ENCODE results near the gene NFYB. TPM values are rescaled to one million over a fixed set of nuclear protein-coding genes. Genes with fewer than 3 reads are reported as not detected.

The NFYB gene
- total and polyA plus RNA-seq, 2 donors (not counting 1 experiment from before 2014, with no cell fraction given): 11.7 to 27.2 TPM

DNA sequence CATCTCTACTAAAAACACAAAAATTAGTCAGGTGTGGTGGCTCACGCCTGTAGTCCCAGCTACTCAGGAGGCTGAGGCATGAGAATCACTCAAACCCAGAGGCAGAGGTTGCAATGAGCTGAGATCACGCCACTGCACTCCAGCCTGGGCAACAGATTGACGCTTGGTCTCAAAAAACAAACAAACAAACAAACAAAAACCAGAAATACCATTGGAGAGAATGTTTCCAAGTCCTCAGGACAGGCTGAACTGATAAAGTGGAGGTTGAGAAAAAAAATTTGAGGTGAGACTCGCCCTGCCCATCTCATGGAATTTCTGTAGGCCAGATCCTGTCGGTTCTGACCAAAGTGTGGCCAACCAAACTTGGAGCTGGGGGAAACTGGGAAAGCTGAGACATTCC is 30.6 kb upstream of the NFYB start:
- no peaks in the 10 kb centered on the region for H4K20me1 ChIP-seq (ENCODE audit: control insufficient read depth, insufficient read depth, low read length, poor library complexity, severe bottlenecking)
- intact Hi-C loops (cut with micrococcal nuclease): no loop called here

GRCh38 chr12:104167519-104168458 is 29.8 kb upstream of the NFYB start:
- Histone ChIP-seq H3K27ac (ENCODE audit: low read length in 2 of 2) (no peak overlapping the region), H3K4me3 (ENCODE audit: control extremely low read depth in 1 of 5, extremely low read depth in 1 of 5, insufficient read depth in 1 of 5, low read depth in 2 of 5, low read length in 4 of 5) (no peak overlapping the region), H3K36me3 (replicated peaks in 1 of 2; ENCODE audit: control extremely low read depth in 1 of 2, control insufficient read depth in 1 of 2, extremely low read depth in 1 of 2, insufficient read depth in 2 of 2, low read length in 1 of 2) (no peaks in the 10 kb centered on the region), H3K9me3 (ENCODE audit: control extremely low read depth in 1 of 3, control insufficient read depth in 2 of 3, insufficient read depth in 1 of 3, low read length in 2 of 3) (peaks cover 0 to 5% (median 0%) of the 10 kb centered on the region in 3 donors), H3K4me2 (replicated peaks; ENCODE audit: low read depth, low read length, poor library complexity, severe bottlenecking) (no peak overlapping the region), H4K20me1 (ENCODE audit: control insufficient read depth, insufficient read depth, low read length, poor library complexity, severe bottlenecking) (no peaks in the 10 kb centered on the region), H3K9ac (ENCODE audit: low read length) (no peak overlapping the region), H3K4me1 (ENCODE audit: control insufficient read depth in 2 of 2, insufficient read depth in 2 of 2, low read length in 2 of 2) (no peaks in the 10 kb centered on the region), H2AFZ (ENCODE audit: insufficient read depth, low read depth, low read length, poor library complexity, severe bottlenecking) (no peak overlapping the region), H3K27me3 (replicated peaks in 1 of 4; ENCODE audit: control extremely low read depth in 1 of 4, control insufficient read depth in 3 of 4, insufficient read depth in 4 of 4, low read length in 3 of 4) (peaks cover 0 to 6% (median 0%) of the 10 kb centered on the region in 4 experiments), H3K79me2 (ENCODE audit: control insufficient read depth, insufficient read depth, low read length) (no peaks in the 10 kb centered on the region)
- no peaks in the 10 kb centered on the region for H3K4me1 Mint-ChIP-seq
- H3K27ac Mint-ChIP-seq: no peak overlapping the region
- DNase-seq: no peak
- ChIA-PET POLR2A (no interaction called here), CTCF (no interaction called here)
- ATAC-seq (ENCODE audit: low read depth): no peak
- 100% methylated on average over 2 of the region's 5 CpGs for WGBS (ENCODE audit: insufficient coverage)
- TF ChIP-seq, protein P1, sequence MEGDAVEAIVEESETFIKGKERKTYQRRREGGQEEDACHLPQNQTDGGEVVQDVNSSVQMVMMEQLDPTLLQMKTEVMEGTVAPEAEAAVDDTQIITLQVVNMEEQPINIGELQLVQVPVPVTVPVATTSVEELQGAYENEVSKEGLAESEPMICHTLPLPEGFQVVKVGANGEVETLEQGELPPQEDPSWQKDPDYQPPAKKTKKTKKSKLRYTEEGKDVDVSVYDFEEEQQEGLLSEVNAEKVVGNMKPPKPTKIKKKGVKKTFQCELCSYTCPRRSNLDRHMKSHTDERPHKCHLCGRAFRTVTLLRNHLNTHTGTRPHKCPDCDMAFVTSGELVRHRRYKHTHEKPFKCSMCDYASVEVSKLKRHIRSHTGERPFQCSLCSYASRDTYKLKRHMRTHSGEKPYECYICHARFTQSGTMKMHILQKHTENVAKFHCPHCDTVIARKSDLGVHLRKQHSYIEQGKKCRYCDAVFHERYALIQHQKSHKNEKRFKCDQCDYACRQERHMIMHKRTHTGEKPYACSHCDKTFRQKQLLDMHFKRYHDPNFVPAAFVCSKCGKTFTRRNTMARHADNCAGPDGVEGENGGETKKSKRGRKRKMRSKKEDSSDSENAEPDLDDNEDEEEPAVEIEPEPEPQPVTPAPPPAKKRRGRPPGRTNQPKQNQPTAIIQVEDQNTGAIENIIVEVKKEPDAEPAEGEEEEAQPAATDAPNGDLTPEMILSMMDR (IDR thresholded peaks at IDR 0.05): no peak
- TF ChIP-seq EZH2 (IDR thresholded peaks at IDR 0.05; ENCODE audit: borderline replicate concordance, insufficient read depth, low read depth, low read length, poor library complexity, severe bottlenecking): no peak
- intact Hi-C loops (cut with micrococcal nuclease): no loop called here
- H3K4me3 Mint-ChIP-seq: no peak overlapping the region
- no peaks in the 10 kb centered on the region for H3K9me3 Mint-ChIP-seq (ENCODE audit: insufficient read depth)
- peaks cover 16% of the 10 kb centered on the region for H3K27me3 Mint-ChIP-seq

More for the DNA sequence above, 30.6 kb upstream of the NFYB start:
- Histone ChIP-seq H3K4me3 (ENCODE audit: control extremely low read depth in 1 of 5, extremely low read depth in 1 of 5, insufficient read depth in 1 of 5, low read depth in 2 of 5, low read length in 4 of 5) (no peak overlapping the region), H3K9ac (ENCODE audit: low read length) (no peak overlapping the region), H2AFZ (ENCODE audit: insufficient read depth, low read depth, low read length, poor library complexity, severe bottlenecking) (no peak overlapping the region), H3K27me3 (replicated peaks in 1 of 4; ENCODE audit: control extremely low read depth in 1 of 4, control insufficient read depth in 3 of 4, insufficient read depth in 4 of 4, low read length in 3 of 4) (peaks cover 0 to 3% (median 0%) of the 10 kb centered on the region in 4 experiments), H3K9me3 (ENCODE audit: control extremely low read depth in 1 of 3, control insufficient read depth in 2 of 3, insufficient read depth in 1 of 3, low read length in 2 of 3) (peaks cover 0 to 5% (median 0%) of the 10 kb centered on the region in 3 donors), H3K36me3 (replicated peaks in 1 of 2; ENCODE audit: control extremely low read depth in 1 of 2, control insufficient read depth in 1 of 2, extremely low read depth in 1 of 2, insufficient read depth in 2 of 2, low read length in 1 of 2) (no peaks in the 10 kb centered on the region), H3K4me2 (replicated peaks; ENCODE audit: low read depth, low read length, poor library complexity, severe bottlenecking) (no peak overlapping the region), H3K4me1 (ENCODE audit: control insufficient read depth in 2 of 2, insufficient read depth in 2 of 2, low read length in 2 of 2) (no peaks in the 10 kb centered on the region), H3K27ac (ENCODE audit: low read length in 2 of 2) (no peak overlapping the region), H3K79me2 (ENCODE audit: control insufficient read depth, insufficient read depth, low read length) (no peaks in the 10 kb centered on the region)
- ChIA-PET POLR2A (no interaction called here), CTCF (no interaction called here)
- Mint-ChIP-seq H3K27ac (no peak overlapping the region), H3K9me3 (ENCODE audit: insufficient read depth) (no peaks in the 10 kb centered on the region), H3K27me3 (peaks cover 16% of the 10 kb centered on the region), H3K4me3 (no peak overlapping the region), H3K4me1 (no peaks in the 10 kb centered on the region)
- no peak for TF ChIP-seq EZH2 (IDR thresholded peaks at IDR 0.05; ENCODE audit: borderline replicate concordance, insufficient read depth, low read depth, low read length, poor library complexity, severe bottlenecking)
- TF ChIP-seq, protein P1 (IDR thresholded peaks at IDR 0.05): no peak
- no peak for ATAC-seq (ENCODE audit: low read depth)
- DNase-seq: no peak
- 82% methylated on average over 3 of the region's 5 CpGs for WGBS (ENCODE audit: insufficient coverage)

Data from B cell (primary cell).